IPS-11a (cell line): Measurements from ENCODE around the gene LAMB1.
"Not testable (repeated sequence)": the region's sequence is repeated elsewhere in the genome, so short reads cannot be mapped to it uniquely, and the experiment has no call there.

Experiments
- H3K4me3 ChIP-seq: one replicate; pipeline ENCODE4 v1.5.1; 2013; ENCODE audit warnings: low read depth, low read length, control low read depth

LAMB1 gene

GRCh38 chr7:107973861-107974260, 29.1 kb downstream of the LAMB1 start:
- no peak overlapping the region for H3K4me3 ChIP-seq

GRCh38 chr7:107972941-107973376, 30.0 kb downstream of the LAMB1 start:
- H3K4me3 ChIP-seq: no peak overlapping the region

GRCh38 chr7:107972075-107972482, 30.9 kb downstream of the LAMB1 start:
- H3K4me3 ChIP-seq: no peak overlapping the region

- H3K4me3 ChIP-seq: no peak overlapping the region
Observed at GRCh38 chr7:107971613-107972012, 31.3 kb downstream of the LAMB1 start.

- no peak overlapping the region for H3K4me3 ChIP-seq
Observed at GRCh38 chr7:107971100-107971499, 31.9 kb downstream of the LAMB1 start.

GRCh38 chr7:107969856-107970255, 33.1 kb downstream of the LAMB1 start:
- H3K4me3 ChIP-seq: no peak overlapping the region

GRCh38 chr7:107968449-107968848, 34.5 kb downstream of the LAMB1 start:
- no peak overlapping the region for H3K4me3 ChIP-seq

- H3K4me3 ChIP-seq: no peak overlapping the region
Observed at GRCh38 chr7:107967420-107967819, 35.5 kb downstream of the LAMB1 start.

- H3K4me3 ChIP-seq: no peak overlapping the region
Observed at GRCh38 chr7:107966711-107967110, 36.2 kb downstream of the LAMB1 start.

GRCh38 chr7:107964510-107964909, 38.5 kb downstream of the LAMB1 start:
- no peak overlapping the region for H3K4me3 ChIP-seq

GRCh38 chr7:107962817-107963216, 40.1 kb downstream of the LAMB1 start:
- no peak overlapping the region for H3K4me3 ChIP-seq

- H3K4me3 ChIP-seq: no peak overlapping the region
Observed at GRCh38 chr7:107961405-107961804, 41.6 kb downstream of the LAMB1 start.

- H3K4me3 ChIP-seq: no peak overlapping the region
Observed at GRCh38 chr7:107960272-107960671, 42.7 kb downstream of the LAMB1 start.

GRCh38 chr7:107959527-107959898, 43.4 kb downstream of the LAMB1 start:
- H3K4me3 ChIP-seq: no peak overlapping the region

- H3K4me3 ChIP-seq: no peak overlapping the region
Observed at GRCh38 chr7:107958764-107959526, 44.0 kb downstream of the LAMB1 start.

- H3K4me3 ChIP-seq: no peak overlapping the region
Observed at GRCh38 chr7:107957436-107957835, 45.5 kb downstream of the LAMB1 start.

GRCh38 chr7:107956950-107957349, 46.0 kb downstream of the LAMB1 start:
- not testable (repeated sequence) for H3K4me3 ChIP-seq

GRCh38 chr7:107955394-107955793, 47.6 kb downstream of the LAMB1 start:
- no peak overlapping the region for H3K4me3 ChIP-seq

GRCh38 chr7:107953924-107954303, 49.0 kb downstream of the LAMB1 start:
- no peak overlapping the region for H3K4me3 ChIP-seq

GRCh38 chr7:107953265-107953923, 49.6 kb downstream of the LAMB1 start:
- H3K4me3 ChIP-seq: no peak overlapping the region

GRCh38 chr7:107951896-107952295, 51.1 kb downstream of the LAMB1 start:
- no peak overlapping the region for H3K4me3 ChIP-seq

GRCh38 chr7:107951172-107951787, 51.7 kb downstream of the LAMB1 start:
- H3K4me3 ChIP-seq: no peak overlapping the region
